Thyroid gland (tissue), 4 donors: ENCODE results near the gene CCDC188.

Experiments
- POLR2A ChIP-seq, 2 donors: fragments of 450-650 bp; IDR thresholded peaks; one replicate each; pipeline ENCODE4 v1.6.1; 2017; ENCODE audit warnings: antibody characterized with exemption in 2 of 2, mild to moderate bottlenecking in 2 of 2, moderate library complexity in 1 of 2
- TF ChIP-seq, protein P1 (sequence below), 6 experiments: fragments of 200-600 bp in 3 of 6; fragments of 450-650 bp in 3 of 6; sonication (generic) in 3 of 6; IDR thresholded peaks; one replicate each; pipeline ENCODE4 v1.5.1; 2016 to 2019; ENCODE audit warnings: antibody characterized with exemption in 6 of 6, mild to moderate bottlenecking in 2 of 6, inconsistent platforms in 1 of 6, moderate library complexity in 1 of 6

DNA sequence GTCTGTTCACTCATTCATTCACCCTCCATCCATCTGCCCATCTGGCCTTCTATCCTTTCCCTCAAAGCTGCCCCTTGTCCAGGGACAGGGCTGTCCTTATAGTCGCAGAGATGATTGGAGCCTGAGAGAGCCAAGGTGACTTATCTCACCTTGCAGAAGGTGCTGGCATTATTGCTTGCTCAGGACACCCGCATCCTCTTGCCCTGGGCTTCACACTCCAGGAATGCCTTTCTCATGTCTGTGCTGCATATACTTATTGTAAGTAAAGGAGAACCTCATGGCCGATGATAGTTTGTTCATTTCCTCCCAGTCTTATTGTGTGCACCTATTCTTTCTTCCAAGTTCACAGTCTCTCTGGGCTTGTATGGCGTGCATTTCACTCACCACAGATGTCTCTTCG, 49.1 kb upstream of the CCDC188 start:
- TF ChIP-seq, protein P1, sequence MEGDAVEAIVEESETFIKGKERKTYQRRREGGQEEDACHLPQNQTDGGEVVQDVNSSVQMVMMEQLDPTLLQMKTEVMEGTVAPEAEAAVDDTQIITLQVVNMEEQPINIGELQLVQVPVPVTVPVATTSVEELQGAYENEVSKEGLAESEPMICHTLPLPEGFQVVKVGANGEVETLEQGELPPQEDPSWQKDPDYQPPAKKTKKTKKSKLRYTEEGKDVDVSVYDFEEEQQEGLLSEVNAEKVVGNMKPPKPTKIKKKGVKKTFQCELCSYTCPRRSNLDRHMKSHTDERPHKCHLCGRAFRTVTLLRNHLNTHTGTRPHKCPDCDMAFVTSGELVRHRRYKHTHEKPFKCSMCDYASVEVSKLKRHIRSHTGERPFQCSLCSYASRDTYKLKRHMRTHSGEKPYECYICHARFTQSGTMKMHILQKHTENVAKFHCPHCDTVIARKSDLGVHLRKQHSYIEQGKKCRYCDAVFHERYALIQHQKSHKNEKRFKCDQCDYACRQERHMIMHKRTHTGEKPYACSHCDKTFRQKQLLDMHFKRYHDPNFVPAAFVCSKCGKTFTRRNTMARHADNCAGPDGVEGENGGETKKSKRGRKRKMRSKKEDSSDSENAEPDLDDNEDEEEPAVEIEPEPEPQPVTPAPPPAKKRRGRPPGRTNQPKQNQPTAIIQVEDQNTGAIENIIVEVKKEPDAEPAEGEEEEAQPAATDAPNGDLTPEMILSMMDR (IDR thresholded peaks at IDR 0.05), result no peak
- TF ChIP-seq POLR2A (IDR thresholded peaks at IDR 0.05), result no peak
